H9 (cell line): ENCODE data around the gene SIGLEC11. TPM values are rescaled to one million over a fixed set of nuclear protein-coding genes. Genes with fewer than 3 reads are reported as not detected.

ENCODE experiments used
- DNase-seq: peaks from one replicate; pipeline ENCODE4 v3.0.0-alpha.2; 2017
- H2AFZ ChIP-seq: one replicate; pipeline ENCODE4 v1.6.1; 2013; ENCODE audit warnings: mild to moderate bottlenecking, low read length, control low read depth, moderate library complexity
- H2AK5ac ChIP-seq: 2 replicates; pipeline ENCODE4 v1.6.1; 2013; ENCODE audit warnings: low read length, control low read depth, mixed read lengths; ENCODE audit not compliant: insufficient read length
- H2BK120ac ChIP-seq: one replicate; pipeline ENCODE4 v1.6.1; 2013; ENCODE audit warnings: low read depth, mild to moderate bottlenecking, low read length, control low read depth, inconsistent platforms; ENCODE audit not compliant: poor library complexity, severe bottlenecking
- H2BK12ac ChIP-seq: 2 replicates; pipeline ENCODE4 v1.6.1; 2013; ENCODE audit warnings: low read length, control low read depth, mixed read lengths, low read depth; ENCODE audit not compliant: insufficient read length
- H2BK15ac ChIP-seq: 2 replicates; pipeline ENCODE4 v1.6.1; 2013; ENCODE audit warnings: low read depth, low read length, control low read depth
- H2BK20ac ChIP-seq: one replicate; pipeline ENCODE4 v1.6.1; 2013; ENCODE audit warnings: low read depth, mild to moderate bottlenecking, low read length, control low read depth, inconsistent platforms; ENCODE audit not compliant: poor library complexity, severe bottlenecking
- H2BK5ac ChIP-seq: 2 replicates; pipeline ENCODE4 v1.6.1; 2013; ENCODE audit warnings: low read length, control low read depth, mixed read lengths; ENCODE audit not compliant: insufficient read length
- H3K14ac ChIP-seq: 2 replicates; pipeline ENCODE4 v1.6.1; 2013; ENCODE audit warnings: low read length, control low read depth; ENCODE audit not compliant: insufficient read depth
- H3K18ac ChIP-seq: 2 replicates; pipeline ENCODE4 v1.6.1; 2013; ENCODE audit warnings: low read depth, mild to moderate bottlenecking, mixed read lengths, low read length, control low read depth; ENCODE audit not compliant: insufficient read length
- H3K23ac ChIP-seq: 2 replicates; pipeline ENCODE4 v1.6.1; 2013; ENCODE audit warnings: low read length, control low read depth, mixed read lengths, low read depth; ENCODE audit not compliant: insufficient read length
- H3K23me2 ChIP-seq: 2 replicates; pipeline ENCODE4 v1.6.1; 2013; ENCODE audit warnings: low read depth, mild to moderate bottlenecking, mixed read lengths, low read length, control low read depth; ENCODE audit not compliant: insufficient read length, poor library complexity, severe bottlenecking
- H3K27ac ChIP-seq: 2 replicates; pipeline ENCODE4 v1.5.1; 2013; ENCODE audit warnings: low read length, control low read depth, mixed read lengths, low read depth; ENCODE audit not compliant: insufficient read length
- H3K27me3 ChIP-seq: 2 replicates; pipeline ENCODE4 v1.6.1; 2013; ENCODE audit warnings: low read length, control low read depth, inconsistent platforms; ENCODE audit not compliant: insufficient read depth
- H3K4ac ChIP-seq: 2 replicates; pipeline ENCODE4 v1.6.1; 2013; ENCODE audit warnings: low read depth, mild to moderate bottlenecking, control low read depth, inconsistent platforms, low read length, moderate library complexity
- H3K4me1 ChIP-seq: 2 replicates; pipeline ENCODE4 v1.6.1; 2013; ENCODE audit warnings: low read length, control low read depth, inconsistent platforms; ENCODE audit not compliant: insufficient read depth
- H3K4me2 ChIP-seq: 2 replicates; pipeline ENCODE4 v1.6.1; 2013; ENCODE audit warnings: low read length, control low read depth, mixed read lengths; ENCODE audit not compliant: insufficient read length, insufficient read depth
- H3K56ac ChIP-seq: 2 replicates; pipeline ENCODE4 v1.6.1; 2013; ENCODE audit warnings: low read depth, mild to moderate bottlenecking, mixed read lengths, low read length, control low read depth; ENCODE audit not compliant: insufficient read length
- H3K79me1 ChIP-seq: 2 replicates; pipeline ENCODE4 v1.6.1; 2013; ENCODE audit warnings: low read depth, mild to moderate bottlenecking, moderate library complexity, low read length, control low read depth, inconsistent platforms; ENCODE audit not compliant: insufficient read depth, poor library complexity, severe bottlenecking
- H3K79me2 ChIP-seq: 2 replicates; pipeline ENCODE4 v1.6.1; 2013; ENCODE audit warnings: low read length, control low read depth, inconsistent platforms; ENCODE audit not compliant: insufficient read depth
- H3K9ac ChIP-seq: 2 replicates; pipeline ENCODE4 v1.6.1; 2013; ENCODE audit warnings: low read length, control low read depth, mixed read lengths; ENCODE audit not compliant: insufficient read length; ENCODE audit errors: extremely low read depth
- H3K9me3 ChIP-seq: one replicate; pipeline ENCODE4 v1.6.1; 2013; ENCODE audit warnings: low read depth, low read length, inconsistent platforms; ENCODE audit not compliant: control insufficient read depth
- H3T11ph ChIP-seq: one replicate; pipeline ENCODE4 v1.6.1; 2013; ENCODE audit warnings: mild to moderate bottlenecking, low read length, control low read depth, inconsistent platforms
- H4K20me1 ChIP-seq: one replicate; pipeline ENCODE4 v1.6.1; 2013; ENCODE audit not compliant: control insufficient read depth, insufficient read length, insufficient read depth
- H4K5ac ChIP-seq: 2 replicates; pipeline ENCODE4 v1.6.1; 2013; ENCODE audit warnings: low read depth, mild to moderate bottlenecking, mixed read lengths, low read length, control low read depth; ENCODE audit not compliant: insufficient read length
- H4K8ac ChIP-seq: replicated peaks from 2 replicates; pipeline ENCODE4 v1.6.1; 2013; ENCODE audit warnings: low read length, control low read depth, mixed read lengths, low read depth; ENCODE audit not compliant: insufficient read length
- H4K91ac ChIP-seq: 2 replicates; pipeline ENCODE4 v1.6.1; 2013; ENCODE audit warnings: low read depth, mild to moderate bottlenecking, moderate library complexity, mixed read lengths, low read length, control low read depth; ENCODE audit not compliant: insufficient read length
- H3K27ac Mint-ChIP-seq, 3 experiments: 2 replicates in 2 of 3; 3 replicates in 1 of 3; pipeline ENCODE4 v1.8.0; 2020 to 2021; ENCODE audit warnings: mixed read lengths in 3 of 3, mild to moderate bottlenecking in 1 of 3, moderate library complexity in 1 of 3
- H3K27me3 Mint-ChIP-seq: 2 replicates; pipeline ENCODE4 v1.8.0; 2021; ENCODE audit warnings: low read depth, mild to moderate bottlenecking, moderate library complexity, mixed read lengths
- H3K36me3 Mint-ChIP-seq, 3 experiments: 2 replicates in 2 of 3; 3 replicates in 1 of 3; pipeline ENCODE4 v1.8.0; 2020 to 2021; ENCODE audit warnings: low read depth in 3 of 3, mixed read lengths in 3 of 3; ENCODE audit not compliant: insufficient read depth in 1 of 3
- H3K4me1 Mint-ChIP-seq, 2 experiments: 2 replicates each; pipeline ENCODE4 v1.8.0; 2020; ENCODE audit warnings: mixed read lengths in 2 of 2
- H3K4me3 Mint-ChIP-seq, 2 experiments: 2 replicates in 1 of 2; 3 replicates in 1 of 2; pipeline ENCODE4 v1.8.0; 2020 to 2021; ENCODE audit warnings: mild to moderate bottlenecking in 2 of 2, mixed read lengths in 2 of 2, moderate library complexity in 1 of 2
- H3K9me3 Mint-ChIP-seq, 2 experiments: 2 replicates in 1 of 2; 3 replicates in 1 of 2; pipeline ENCODE4 v1.8.0; 2020; ENCODE audit warnings: mild to moderate bottlenecking in 2 of 2, mixed read lengths in 2 of 2, moderate library complexity in 1 of 2
- CTCF ChIP-seq: fragments of 200-600 bp; sonication (generic); conservative IDR thresholded peaks from 3 replicates; pipeline ENCODE4 v1.8.0; 2021; ENCODE audit warnings: antibody characterized with exemption, mild to moderate bottlenecking
- WGBS: extraction: QIAGEN DNeasy Blood & Tissue Kit; methylation state at CpG from one replicate; pipeline ENCODE4 v1.1.7; 2013; ENCODE audit warnings: missing lambda C conversion rate, low lambda C conversion rate, mixed read lengths; ENCODE audit not compliant: insufficient read length; ENCODE audit errors: extremely low coverage; 5-methylcytosine and 5-hydroxymethylcytosine counted together
- total RNA-seq: library from RNA; stranded (reverse); gene quantifications from 2 replicates; pipeline ENCODE4 v1.2.1, GENCODE V29; 2021

SIGLEC11 gene
- total RNA-seq, 1 experiment from 2014 or later = not detected

- Mint-ChIP-seq H3K9me3 (no peaks in the 10 kb centered on the region; a peak in 3 of 5 replicates), H3K4me1 (peaks cover 22 to 44% of the 10 kb centered on the region in 2 experiments), H3K36me3 (no peaks in the 10 kb centered on the region), H3K27ac (peak overlapping the region in 1 of 3 experiments; percentile 81; a peak in 3 of 7 replicates), H3K4me3 (no peak overlapping the region), H3K27me3 (peaks cover 5% of the 10 kb centered on the region)
- H3K23ac ChIP-seq = no peak overlapping the region
- H2BK15ac ChIP-seq = no peak overlapping the region
- no peak overlapping the region for H3T11ph ChIP-seq
- no peaks in the 10 kb centered on the region for H3K23me2 ChIP-seq
- no peak overlapping the region for H3K9ac ChIP-seq
- no peak overlapping the region for H3K18ac ChIP-seq
- no peaks in the 10 kb centered on the region for H3K9me3 ChIP-seq
- DNase-seq = no peak
- no peak overlapping the region for H4K91ac ChIP-seq
- H2BK12ac ChIP-seq = no peak overlapping the region
- H2AK5ac ChIP-seq = no peak overlapping the region
- no peak overlapping the region for H3K14ac ChIP-seq
- no peak overlapping the region for H2BK20ac ChIP-seq
- no peak overlapping the region for H4K8ac ChIP-seq
- no CpG with 5 or more reads among the region's 12 CpGs for WGBS
- no peaks in the 10 kb centered on the region for H3K27me3 ChIP-seq
- H3K27ac ChIP-seq = no peak overlapping the region
- no peaks in the 10 kb centered on the region for H4K20me1 ChIP-seq
- no peaks in the 10 kb centered on the region for H3K79me1 ChIP-seq
- no peak overlapping the region for H3K56ac ChIP-seq
- no peak overlapping the region for H4K5ac ChIP-seq
- H2BK120ac ChIP-seq = no peak overlapping the region
- no peak overlapping the region for H2AFZ ChIP-seq
- TF ChIP-seq CTCF = no peak
- no peak overlapping the region for H3K4me2 ChIP-seq
- H2BK5ac ChIP-seq = no peak overlapping the region
- no peaks in the 10 kb centered on the region for H3K79me2 ChIP-seq
- no peak overlapping the region for H3K4ac ChIP-seq
- H3K4me1 ChIP-seq = peaks cover 3% of the 10 kb centered on the region; the same call in 1 of the 2 replicates
These were observed 6.7 kb downstream of the SIGLEC11 start for GRCh38 chr19:49954092-49954829.
